Esophagus squamous epithelium (tissue), 4 donors: ENCODE data around the gene ROR1.

ENCODE experiments used
- POLR2A ChIP-seq, 4 donors: fragments of 450-650 bp; IDR thresholded peaks; one replicate each; pipeline ENCODE4 v1.6.1; 2017; ENCODE audit warnings: antibody characterized with exemption in 4 of 4, mild to moderate bottlenecking in 4 of 4, moderate library complexity in 3 of 4
- TF ChIP-seq, protein P1 (sequence below), 6 experiments: fragments of 450-650 bp in 4 of 6; fragments of 200-600 bp in 2 of 6; sonication (generic) in 2 of 6; IDR thresholded peaks; one replicate each; pipeline ENCODE4 v1.5.1; 2016 to 2019; ENCODE audit warnings: antibody characterized with exemption in 6 of 6, mild to moderate bottlenecking in 4 of 6, moderate library complexity in 4 of 6

DNA sequence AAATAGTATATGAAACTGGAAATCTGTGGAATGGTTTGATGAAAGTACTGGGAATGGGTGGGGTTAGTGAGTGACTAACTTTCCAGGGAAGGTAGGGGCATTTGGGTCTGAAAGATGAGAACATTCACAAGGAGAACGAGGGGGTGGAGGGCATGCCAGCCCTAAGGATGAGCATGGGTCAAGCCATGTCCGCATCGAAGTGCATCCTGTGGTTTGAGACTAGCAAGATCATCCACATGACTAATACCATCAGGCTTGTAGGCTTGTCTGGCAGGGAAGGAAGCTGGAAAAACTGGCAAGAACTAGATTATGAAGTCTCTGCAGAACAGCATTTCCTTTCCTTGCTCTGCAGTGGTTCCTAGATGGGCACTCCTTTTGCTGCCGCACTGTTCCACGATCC lies 359.2 kb downstream of the ROR1 start:
- TF ChIP-seq, protein P1, sequence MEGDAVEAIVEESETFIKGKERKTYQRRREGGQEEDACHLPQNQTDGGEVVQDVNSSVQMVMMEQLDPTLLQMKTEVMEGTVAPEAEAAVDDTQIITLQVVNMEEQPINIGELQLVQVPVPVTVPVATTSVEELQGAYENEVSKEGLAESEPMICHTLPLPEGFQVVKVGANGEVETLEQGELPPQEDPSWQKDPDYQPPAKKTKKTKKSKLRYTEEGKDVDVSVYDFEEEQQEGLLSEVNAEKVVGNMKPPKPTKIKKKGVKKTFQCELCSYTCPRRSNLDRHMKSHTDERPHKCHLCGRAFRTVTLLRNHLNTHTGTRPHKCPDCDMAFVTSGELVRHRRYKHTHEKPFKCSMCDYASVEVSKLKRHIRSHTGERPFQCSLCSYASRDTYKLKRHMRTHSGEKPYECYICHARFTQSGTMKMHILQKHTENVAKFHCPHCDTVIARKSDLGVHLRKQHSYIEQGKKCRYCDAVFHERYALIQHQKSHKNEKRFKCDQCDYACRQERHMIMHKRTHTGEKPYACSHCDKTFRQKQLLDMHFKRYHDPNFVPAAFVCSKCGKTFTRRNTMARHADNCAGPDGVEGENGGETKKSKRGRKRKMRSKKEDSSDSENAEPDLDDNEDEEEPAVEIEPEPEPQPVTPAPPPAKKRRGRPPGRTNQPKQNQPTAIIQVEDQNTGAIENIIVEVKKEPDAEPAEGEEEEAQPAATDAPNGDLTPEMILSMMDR (IDR thresholded peaks at IDR 0.05): no peak
- TF ChIP-seq POLR2A (IDR thresholded peaks at IDR 0.05): no peak
